Inflammatory macrophage (primary cell): ENCODE data around the gene FRAS1.
"Not testable (repeated sequence)": the region's sequence is repeated elsewhere in the genome, so short reads cannot be mapped to it uniquely, and the experiment has no call there.

ENCODE experiments used
- DNase-seq, 2 donors: peaks; one replicate each; pipeline ENCODE4 v3.0.0-alpha.2; 2020 to 2022

FRAS1 gene

GRCh38 chr4:78100060-78100459 lies 42.9 kb downstream of the FRAS1 start:
- no peak for DNase-seq

- no peak for DNase-seq
Observed at GRCh38 chr4:78119698-78120097, 62.6 kb downstream of the FRAS1 start.

DNA sequence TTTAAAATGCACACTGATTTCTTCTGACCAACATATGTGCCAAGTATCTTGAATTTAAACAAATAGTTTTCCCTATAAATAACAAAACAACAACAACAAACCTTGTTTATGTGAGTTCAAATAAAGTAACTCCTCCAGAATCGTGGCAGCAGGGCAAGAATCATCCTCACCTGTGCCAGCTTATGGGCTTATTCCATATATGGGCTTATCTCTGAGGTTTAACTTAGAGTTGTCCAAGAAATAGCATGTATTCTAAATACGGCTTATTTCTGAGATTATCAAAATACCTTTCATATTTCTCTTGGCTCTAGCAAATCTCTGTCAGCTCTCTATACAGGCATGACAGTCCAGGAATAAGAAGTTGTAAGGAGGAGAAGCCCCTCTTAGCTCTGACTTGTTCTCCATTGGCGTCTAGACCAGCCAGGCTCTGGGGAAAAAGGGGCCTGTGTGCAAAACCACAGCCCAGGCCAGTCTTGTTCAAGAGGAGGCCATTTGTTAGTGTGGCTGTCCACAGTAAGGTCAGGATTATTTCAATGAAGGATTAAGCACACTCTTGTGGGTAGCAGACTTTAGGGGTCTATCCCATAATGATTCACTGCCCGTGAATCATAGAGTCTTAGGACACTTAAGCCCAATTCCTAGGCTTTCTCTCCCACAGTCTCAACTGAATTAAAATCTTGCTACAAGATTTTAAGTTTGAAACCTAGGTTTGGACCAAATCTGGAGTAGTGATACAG lies 63.2 kb downstream of the FRAS1 start:
- DNase-seq, result no peak

- DNase-seq, result no peak
Observed at GRCh38 chr4:78121338-78121904, 64.3 kb downstream of the FRAS1 start.

GRCh38 chr4:78125834-78126331 lies 68.8 kb downstream of the FRAS1 start:
- DNase-seq, result not testable (repeated sequence)

DNA sequence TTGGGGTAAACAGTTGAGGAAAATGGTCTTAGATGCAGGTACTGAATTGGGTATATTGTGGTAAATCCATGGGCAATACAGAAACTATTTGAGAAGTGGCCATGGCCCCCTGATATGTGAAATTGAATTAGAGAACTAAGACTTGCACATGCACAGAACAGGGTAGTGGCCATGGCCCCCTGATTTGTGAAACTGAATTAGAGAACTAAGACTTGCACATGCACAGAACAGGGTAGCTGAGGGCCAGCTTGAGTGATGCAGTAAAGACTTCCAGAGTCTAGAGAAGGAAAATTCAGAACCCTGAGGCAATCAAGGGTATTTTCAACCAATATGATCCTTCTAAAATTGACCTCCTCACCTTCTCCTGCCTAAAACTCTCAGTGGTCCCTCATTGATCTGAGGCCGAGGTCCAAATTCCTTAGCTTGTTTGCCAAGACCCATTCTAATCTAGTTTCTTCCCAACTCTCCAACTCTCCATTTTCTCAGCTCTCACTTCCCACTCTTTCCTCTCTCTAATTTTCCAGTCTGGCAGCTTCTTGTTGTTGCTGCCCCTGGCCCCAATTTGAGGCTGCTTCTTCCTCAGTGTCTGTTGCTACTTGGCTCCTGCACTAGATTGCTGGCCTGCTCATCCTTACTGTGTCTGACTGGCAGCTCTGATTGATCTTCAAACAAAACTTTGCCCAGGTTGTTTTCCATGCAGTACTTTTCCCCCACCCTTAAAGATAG lies 72.4 kb downstream of the FRAS1 start:
- DNase-seq, result no peak

- no peak for DNase-seq
Observed at GRCh38 chr4:78131403-78131802, 74.3 kb downstream of the FRAS1 start.

GRCh38 chr4:78136109-78137081 lies 79.3 kb downstream of the FRAS1 start:
- no peak for DNase-seq

DNA sequence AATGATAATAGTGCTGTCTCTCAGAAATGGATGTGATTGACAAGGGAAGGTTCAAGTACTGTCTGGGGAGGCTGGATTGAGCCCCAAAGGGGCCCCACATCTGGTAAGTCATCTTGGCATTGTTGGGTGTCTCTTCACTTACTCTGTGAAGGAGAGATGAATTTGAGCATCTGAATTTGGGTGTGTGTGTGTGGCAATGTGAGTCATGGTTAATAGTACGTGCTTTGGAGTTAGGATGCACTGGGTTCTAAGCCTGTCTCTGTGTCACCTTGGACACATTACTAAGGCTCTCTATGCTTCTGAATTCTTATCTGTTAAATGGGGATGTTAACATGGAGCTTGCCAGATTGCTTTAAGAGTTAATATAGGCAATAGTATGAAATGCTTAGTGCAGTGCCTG lies 80.4 kb downstream of the FRAS1 start:
- DNase-seq, result no peak

DNA sequence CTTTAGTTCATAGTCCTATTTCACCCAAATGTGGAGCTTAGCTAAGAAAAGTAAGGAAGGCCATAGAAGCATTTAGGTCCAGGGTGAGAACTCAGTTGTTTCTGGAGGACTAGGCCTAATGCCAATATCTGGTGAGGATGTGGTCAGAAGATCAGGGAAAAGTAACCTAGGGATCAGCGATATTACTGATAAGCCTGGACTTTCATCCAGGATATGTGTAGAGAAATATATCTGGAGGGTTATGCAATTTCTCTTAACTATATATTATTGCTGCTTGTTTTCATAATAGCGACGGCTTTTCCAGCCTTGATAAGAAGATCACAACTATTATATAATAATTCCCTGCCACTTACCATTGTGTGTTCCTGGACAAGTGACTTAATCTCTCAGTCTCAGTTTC lies 81.1 kb downstream of the FRAS1 start:
- DNase-seq, result no peak

- no peak for DNase-seq
Observed at GRCh38 chr4:78143634-78144033, 86.5 kb downstream of the FRAS1 start.

DNA sequence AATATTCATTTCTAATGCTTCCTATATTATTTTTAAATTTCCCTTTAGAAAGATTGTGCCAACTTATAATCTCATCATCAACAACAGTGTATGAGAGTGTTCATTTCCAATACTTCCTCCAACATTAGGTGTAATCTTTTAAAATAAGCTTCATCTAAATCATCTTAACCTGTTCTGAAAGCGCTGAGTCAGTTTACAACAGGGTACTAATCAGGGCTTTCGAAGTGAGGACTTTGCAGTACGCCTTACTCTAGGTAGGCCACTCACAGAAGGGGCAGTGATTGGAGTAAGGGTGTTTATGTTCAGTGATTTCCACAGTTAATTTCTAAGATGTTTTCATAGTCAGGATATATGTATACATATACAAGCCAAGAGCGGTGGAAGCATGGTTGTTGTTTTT lies 87.9 kb downstream of the FRAS1 start:
- DNase-seq, result no peak

GRCh38 chr4:78145622-78146021 lies 88.5 kb downstream of the FRAS1 start:
- DNase-seq, result no peak

DNA sequence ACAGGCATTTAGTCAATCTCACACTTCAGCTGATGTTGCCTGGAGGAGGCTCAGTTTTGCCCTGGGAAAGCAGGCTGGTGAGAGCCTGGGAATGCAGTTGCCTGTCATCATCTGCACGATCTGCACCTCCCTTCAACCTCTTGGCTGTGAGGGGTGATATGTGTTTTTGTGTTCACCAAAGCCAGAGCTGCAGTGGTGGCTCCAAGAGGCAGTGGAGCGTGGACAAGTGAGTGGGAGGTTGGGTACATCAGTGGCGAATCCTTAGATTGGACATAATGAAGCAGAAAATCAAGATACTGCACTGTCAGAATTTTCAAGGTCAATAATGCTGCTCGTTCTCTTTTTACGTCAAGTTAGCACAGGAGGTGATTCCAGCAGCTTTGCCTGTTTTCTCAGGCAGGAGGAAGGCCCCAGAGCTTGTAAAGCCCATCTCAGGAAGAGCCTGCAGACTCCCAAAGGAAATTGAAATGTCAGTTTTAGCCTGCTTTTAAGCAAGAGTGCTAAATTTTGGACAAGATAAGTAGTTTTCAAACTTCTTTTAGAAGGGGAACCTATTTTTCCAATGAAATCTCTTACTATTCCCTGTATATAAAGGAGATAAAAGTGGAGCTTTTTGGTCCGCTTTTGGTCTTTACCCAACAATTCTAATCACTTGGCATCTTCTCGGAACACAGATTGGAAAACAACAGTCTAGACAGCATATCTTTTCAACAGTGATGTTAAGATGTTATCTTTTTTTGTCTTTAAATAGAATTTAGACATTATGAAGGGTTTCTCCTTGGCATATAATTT lies 92.8 kb downstream of the FRAS1 start:
- DNase-seq, result no peak

DNA sequence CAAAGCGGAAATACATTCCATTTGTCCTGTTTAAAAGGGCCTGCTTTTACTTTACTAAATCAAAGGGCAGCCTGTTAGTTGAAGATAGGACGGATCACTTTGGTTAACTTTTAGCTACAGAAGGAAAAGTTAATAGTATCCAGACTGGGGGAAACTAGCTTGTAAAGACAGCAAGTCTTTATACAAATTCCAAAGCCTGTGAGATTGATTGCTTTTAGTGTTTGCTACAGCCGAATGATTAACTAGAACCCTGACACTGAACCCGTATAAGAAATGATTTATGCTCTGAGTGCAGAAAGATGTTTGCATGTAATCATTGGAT lies 93.4 kb downstream of the FRAS1 start:
- no peak for DNase-seq

DNA sequence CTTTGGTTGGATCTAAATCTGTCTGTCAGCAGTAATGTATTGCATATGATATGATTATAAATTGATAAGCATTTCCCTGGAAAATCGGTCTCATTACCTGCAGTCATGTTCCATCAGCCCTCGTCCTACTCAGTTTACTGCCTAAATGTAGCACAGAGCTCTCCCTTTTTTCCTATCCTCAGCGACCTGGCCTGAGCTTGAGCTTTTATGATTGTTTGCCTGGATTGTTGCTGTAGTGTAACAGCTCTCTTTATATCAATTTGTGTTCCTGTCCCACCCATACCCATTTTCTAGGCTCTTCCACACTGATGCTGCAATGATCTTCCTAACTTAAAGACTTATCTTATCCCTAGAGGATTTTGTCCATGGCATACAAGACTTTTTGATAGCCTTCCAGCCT lies 95.7 kb downstream of the FRAS1 start:
- no peak for DNase-seq

GRCh38 chr4:78154972-78155590 lies 98.0 kb downstream of the FRAS1 start:
- DNase-seq, result no peak

- no peak for DNase-seq
Observed at GRCh38 chr4:78155616-78156105, 98.5 kb downstream of the FRAS1 start.

- DNase-seq, result no peak
Observed at GRCh38 chr4:78156520-78156919, 99.4 kb downstream of the FRAS1 start.

DNA sequence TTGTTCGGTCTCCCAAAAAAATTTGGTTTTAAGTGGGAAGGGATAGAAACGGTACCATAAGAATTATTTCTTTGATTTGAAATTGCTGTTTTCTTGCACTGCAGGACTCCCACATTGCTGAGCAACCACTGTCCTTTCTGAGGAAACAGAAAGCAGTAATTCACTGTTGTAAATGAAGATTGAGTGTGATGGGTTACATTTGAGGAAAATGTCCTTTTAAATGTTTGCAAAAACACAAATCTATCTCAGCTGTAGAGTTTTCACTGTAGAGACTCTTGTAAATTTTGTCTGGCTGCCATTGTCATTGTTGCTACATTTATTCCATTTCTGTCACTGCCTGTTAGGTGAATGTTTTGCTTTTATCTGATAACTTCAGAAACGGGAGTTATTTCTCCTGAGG lies 105.2 kb downstream of the FRAS1 start:
- DNase-seq, result no peak

DNA sequence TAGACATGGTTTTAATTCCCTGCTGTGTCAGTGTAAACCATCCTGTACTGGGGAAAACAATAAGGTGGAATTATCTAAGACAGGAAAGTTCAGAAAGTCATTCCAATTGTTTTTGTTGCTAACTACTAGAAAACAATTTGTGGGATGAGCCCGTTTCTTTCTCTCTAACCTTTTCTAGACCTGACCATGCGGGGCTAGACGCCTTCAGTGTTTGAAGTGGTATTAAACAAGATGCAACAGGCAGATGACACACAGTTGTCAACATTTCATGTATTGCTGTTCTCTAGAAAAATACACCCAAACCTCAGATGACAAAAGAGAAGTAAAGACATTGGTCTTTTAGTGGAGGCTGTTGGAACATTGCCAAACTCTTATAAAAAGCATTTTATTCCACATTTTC lies 105.7 kb downstream of the FRAS1 start:
- no peak for DNase-seq
